IMR-90 (cell line): ENCODE data around the gene CDH22.

Experiments
- BHLHE40 ChIP-seq: fragments of 150-350 bp; IDR thresholded peaks from 2 replicates; pipeline ENCODE4 v1.6.1; 2016; ENCODE audit warnings: mild to moderate bottlenecking, low read depth, low read length
- CEBPB ChIP-seq: IDR thresholded peaks from 2 replicates; pipeline ENCODE4 v1.6.1; 2012; ENCODE audit warnings: low read depth, low read length, improper control_type of control experiment
- CTCF ChIP-seq: conservative IDR thresholded peaks from 2 replicates; pipeline ENCODE4 v1.5.1; 2012; ENCODE audit warnings: mild to moderate bottlenecking, low read depth, low read length, improper control_type of control experiment
- FOS ChIP-seq: fragments of 150-350 bp; IDR thresholded peaks from 2 replicates; pipeline ENCODE4 v1.6.1; 2016; ENCODE audit warnings: low read depth, low read length
- MAFK ChIP-seq: IDR thresholded peaks from 2 replicates; pipeline ENCODE4 v1.6.1; 2012; ENCODE audit warnings: low read depth, low read length, improper control_type of control experiment
- MXI1 ChIP-seq: IDR thresholded peaks from 2 replicates; pipeline ENCODE4 v1.6.1; 2012; ENCODE audit warnings: low read depth, mild to moderate bottlenecking, low read length, moderate library complexity, borderline replicate concordance
- NFE2L2 ChIP-seq: fragments of 150-350 bp; IDR thresholded peaks from 2 replicates; pipeline ENCODE4 v1.6.1; 2016; ENCODE audit warnings: low read depth, mild to moderate bottlenecking, low read length
- POLR2A ChIP-seq: IDR thresholded peaks from 2 replicates; pipeline ENCODE4 v1.6.1; 2012; ENCODE audit warnings: mild to moderate bottlenecking, low read depth, low read length
- RAD21 ChIP-seq: IDR thresholded peaks from 2 replicates; pipeline ENCODE4 v1.6.1; 2012; ENCODE audit warnings: low read length, improper control_type of control experiment
- RFX5 ChIP-seq: IDR thresholded peaks from 2 replicates; pipeline ENCODE4 v1.8.0; 2012; ENCODE audit warnings: low read depth, mild to moderate bottlenecking, low read length, moderate library complexity
- SMC3 ChIP-seq: fragments of 150-350 bp; IDR thresholded peaks from 2 replicates; pipeline ENCODE4 v1.6.1; 2016; ENCODE audit warnings: low read depth, mild to moderate bottlenecking, antibody characterized with exemption, low read length, moderate library complexity
- TF ChIP-seq, protein P1 (sequence below): fragments of 150-350 bp; IDR thresholded peaks from 2 replicates; pipeline ENCODE4 v1.6.1; 2017; ENCODE audit warnings: mild to moderate bottlenecking, antibody characterized with exemption, low read length, low read depth

GRCh38 chr20:46172961-46173536 is 135.2 kb downstream of the CDH22 start:
- no peak for TF ChIP-seq CTCF
- TF ChIP-seq MAFK = no peak
- TF ChIP-seq SMC3 = no peak
- no peak for TF ChIP-seq BHLHE40
- TF ChIP-seq POLR2A = no peak
- TF ChIP-seq CEBPB = no peak
- TF ChIP-seq FOS = no peak
- TF ChIP-seq RFX5 = no peak
- no peak for TF ChIP-seq MXI1
- TF ChIP-seq, protein P1, sequence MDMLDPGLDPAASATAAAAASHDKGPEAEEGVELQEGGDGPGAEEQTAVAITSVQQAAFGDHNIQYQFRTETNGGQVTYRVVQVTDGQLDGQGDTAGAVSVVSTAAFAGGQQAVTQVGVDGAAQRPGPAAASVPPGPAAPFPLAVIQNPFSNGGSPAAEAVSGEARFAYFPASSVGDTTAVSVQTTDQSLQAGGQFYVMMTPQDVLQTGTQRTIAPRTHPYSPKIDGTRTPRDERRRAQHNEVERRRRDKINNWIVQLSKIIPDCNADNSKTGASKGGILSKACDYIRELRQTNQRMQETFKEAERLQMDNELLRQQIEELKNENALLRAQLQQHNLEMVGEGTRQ = no peak
- no peak for TF ChIP-seq RAD21
- TF ChIP-seq NFE2L2 = no peak
